B cell (primary cell): Measurements from ENCODE around the gene SMIM36. TPM values are rescaled to one million over a fixed set of nuclear protein-coding genes. Genes with fewer than 3 reads are reported as not detected.

Experiments used
- ATAC-seq: fragments of 200-7000 bp; cut with Tn5 transposase; one replicate; pipeline ENCODE4 v1.10.0; 2021; ENCODE audit warnings: low read depth, mild to moderate bottlenecking, moderate number of reproducible peaks, moderate library complexity
- CTCF ChIA-PET: fragments of 350-600 bp; sonication (Branson Sonifier 250); formaldehyde crosslinking; loops from one replicate; lab custom pipeline; 2021; ENCODE audit warnings: antibody characterized with exemption, inconsistent platforms; lab: Charles Lee
- POLR2A ChIA-PET: fragments of 350-600 bp; sonication (Branson Sonifier 250); formaldehyde crosslinking; loops from one replicate; lab custom pipeline; 2021; ENCODE audit warnings: antibody characterized with exemption; lab: Charles Lee
- DNase-seq: peaks from one replicate; pipeline ENCODE4 v3.0.0; 2013
- H2AFZ ChIP-seq: 2 replicates; pipeline ENCODE4 v1.6.1; 2012; ENCODE audit warnings: mild to moderate bottlenecking, low read depth, low read length; ENCODE audit not compliant: insufficient read depth, poor library complexity, severe bottlenecking
- H3K27ac ChIP-seq, 2 donors: 1 replicate in 1 of 2; 2 replicates in 1 of 2; pipeline ENCODE4 v1.5.1; 2012 to 2013; ENCODE audit warnings: low read length in 2 of 2, mild to moderate bottlenecking in 2 of 2, moderate library complexity in 1 of 2
- H3K27me3 ChIP-seq, 4 experiments: fragments of 200-600 bp in 1 of 4; sonication (generic) in 1 of 4; replicated peaks in 1 of 4; 1 replicate in 2 of 4; 2 replicates in 2 of 4; pipeline versions ENCODE4 v1.6.1 to v1.7.0; 2013 to 2016; ENCODE audit warnings: low read length in 3 of 4, mild to moderate bottlenecking in 2 of 4, mixed read lengths in 1 of 4, moderate library complexity in 1 of 4; ENCODE audit not compliant: insufficient read depth in 4 of 4, control insufficient read depth in 3 of 4; ENCODE audit errors: control extremely low read depth in 1 of 4
- H3K36me3 ChIP-seq, 2 experiments: replicated peaks in 1 of 2; 1 replicate in 1 of 2; 2 replicates in 1 of 2; pipeline versions ENCODE4 v1.6.1 to v1.7.1; 2013; ENCODE audit warnings: low read length in 1 of 2; ENCODE audit not compliant: insufficient read depth in 2 of 2, control insufficient read depth in 1 of 2; ENCODE audit errors: control extremely low read depth in 1 of 2, extremely low read depth in 1 of 2
- H3K4me1 ChIP-seq, 2 donors: fragments of 200-600 bp in 1 of 2; sonication (generic) in 1 of 2; 1 replicate in 1 of 2; 2 replicates in 1 of 2; pipeline versions ENCODE4 v1.5.1 to v1.6.1; 2013 to 2017; ENCODE audit warnings: low read length in 2 of 2; ENCODE audit not compliant: control insufficient read depth in 2 of 2, insufficient read depth in 2 of 2
- H3K4me2 ChIP-seq: replicated peaks from 2 replicates; pipeline ENCODE3; 2012; ENCODE audit warnings: mild to moderate bottlenecking, low read depth, low read length; ENCODE audit not compliant: poor library complexity, severe bottlenecking
- H3K4me3 ChIP-seq, 5 experiments: fragments of 200-600 bp in 1 of 5; sonication (generic) in 1 of 5; 1 replicate in 3 of 5; 2 replicates in 2 of 5; pipeline versions ENCODE4 v1.5.1 to v1.7.0; 2011 to 2016; ENCODE audit warnings: low read length in 4 of 5, mild to moderate bottlenecking in 4 of 5, low read depth in 2 of 5, control low read depth in 1 of 5, moderate library complexity in 1 of 5; ENCODE audit not compliant: insufficient read depth in 1 of 5; ENCODE audit errors: control extremely low read depth in 1 of 5, extremely low read depth in 1 of 5
- H3K79me2 ChIP-seq: fragments of 200-600 bp; sonication (generic); one replicate; pipeline ENCODE4 v1.6.0; 2016; ENCODE audit warnings: low read length; ENCODE audit not compliant: control insufficient read depth, insufficient read depth
- H3K9ac ChIP-seq: fragments of 200-600 bp; sonication (generic); 2 replicates; pipeline ENCODE4 v1.6.1; 2017; ENCODE audit warnings: mild to moderate bottlenecking, low read length, moderate library complexity
- H3K9me3 ChIP-seq, 3 donors: one replicate each; pipeline versions ENCODE4 v1.6.1 to v1.7.1; 2013; ENCODE audit warnings: low read length in 2 of 3; ENCODE audit not compliant: control insufficient read depth in 2 of 3, insufficient read depth in 1 of 3; ENCODE audit errors: control extremely low read depth in 1 of 3
- H4K20me1 ChIP-seq: 2 replicates; pipeline ENCODE4 v1.6.0; 2012; ENCODE audit warnings: mild to moderate bottlenecking, low read length; ENCODE audit not compliant: insufficient read depth, control insufficient read depth, poor library complexity, severe bottlenecking
- H3K27ac Mint-ChIP-seq: one replicate; pipeline ENCODE4 v1.8.0; 2021; ENCODE audit warnings: mixed read lengths
- H3K27me3 Mint-ChIP-seq: one replicate; pipeline ENCODE4 v1.8.0; 2021; ENCODE audit warnings: mixed read lengths
- H3K4me1 Mint-ChIP-seq: one replicate; pipeline ENCODE4 v1.8.0; 2021; ENCODE audit warnings: mixed read lengths
- H3K4me3 Mint-ChIP-seq: one replicate; pipeline ENCODE4 v1.8.0; 2021; ENCODE audit warnings: mixed read lengths
- H3K9me3 Mint-ChIP-seq: one replicate; pipeline ENCODE4 v1.8.0; 2022; ENCODE audit warnings: mixed read lengths; ENCODE audit not compliant: insufficient read depth
- EZH2 ChIP-seq: IDR thresholded peaks from 2 replicates; pipeline ENCODE4 v1.6.1; 2012; ENCODE audit warnings: borderline replicate concordance, low read depth, mild to moderate bottlenecking, moderate library complexity, low read length; ENCODE audit not compliant: insufficient read depth, poor library complexity, severe bottlenecking
- WGBS: methylation state at CpG from one replicate; pipeline ENCODE4 v1.1.5; 2013; ENCODE audit warnings: missing lambda C conversion rate; ENCODE audit not compliant: insufficient coverage; 5-methylcytosine and 5-hydroxymethylcytosine counted together
- intact Hi-C: fragments of 100-400 bp; cut with micrococcal nuclease; formaldehyde crosslinking; loops from one replicate; pipeline ENCODE4 v1.10.0; 2022
- polyA plus RNA-seq: library from polyadenylated mRNA; depleted of rRNA; stranded (reverse); fragments of >200 nt; gene quantifications from 2 replicates; pipeline ENCODE4 v1.2.3, GENCODE V29; 2012
- total RNA-seq, 2 donors: library from RNA; stranded (reverse); fragments of 120-200 nt in 1 of 2; gene quantifications; 1 replicate in 1 of 2; 2 replicates in 1 of 2; pipeline versions ENCODE4 v1.2.3 to v1.2.4, GENCODE V29; 2013 to 2022
- TF ChIP-seq, protein P1 (sequence below): fragments of 200-600 bp; IDR thresholded peaks from one replicate; pipeline ENCODE4 v1.8.0; 2022; ENCODE audit warnings: antibody characterized with exemption, mild to moderate bottlenecking

Gene SMIM36
- total and polyA plus RNA-seq, 2 donors (not counting 1 experiment from before 2014, with no cell fraction given): not detected

- H3K36me3 ChIP-seq: no peaks in the 10 kb centered on the region
- no peaks in the 10 kb centered on the region for H3K9me3 Mint-ChIP-seq
- TF ChIP-seq EZH2: no peak
- TF ChIP-seq, protein P1, sequence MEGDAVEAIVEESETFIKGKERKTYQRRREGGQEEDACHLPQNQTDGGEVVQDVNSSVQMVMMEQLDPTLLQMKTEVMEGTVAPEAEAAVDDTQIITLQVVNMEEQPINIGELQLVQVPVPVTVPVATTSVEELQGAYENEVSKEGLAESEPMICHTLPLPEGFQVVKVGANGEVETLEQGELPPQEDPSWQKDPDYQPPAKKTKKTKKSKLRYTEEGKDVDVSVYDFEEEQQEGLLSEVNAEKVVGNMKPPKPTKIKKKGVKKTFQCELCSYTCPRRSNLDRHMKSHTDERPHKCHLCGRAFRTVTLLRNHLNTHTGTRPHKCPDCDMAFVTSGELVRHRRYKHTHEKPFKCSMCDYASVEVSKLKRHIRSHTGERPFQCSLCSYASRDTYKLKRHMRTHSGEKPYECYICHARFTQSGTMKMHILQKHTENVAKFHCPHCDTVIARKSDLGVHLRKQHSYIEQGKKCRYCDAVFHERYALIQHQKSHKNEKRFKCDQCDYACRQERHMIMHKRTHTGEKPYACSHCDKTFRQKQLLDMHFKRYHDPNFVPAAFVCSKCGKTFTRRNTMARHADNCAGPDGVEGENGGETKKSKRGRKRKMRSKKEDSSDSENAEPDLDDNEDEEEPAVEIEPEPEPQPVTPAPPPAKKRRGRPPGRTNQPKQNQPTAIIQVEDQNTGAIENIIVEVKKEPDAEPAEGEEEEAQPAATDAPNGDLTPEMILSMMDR: no peak
- ATAC-seq (no peak), DNase-seq (no peak)
- no peak overlapping the region for H3K27ac Mint-ChIP-seq
- no peaks in the 10 kb centered on the region for H3K9me3 ChIP-seq
- H3K4me3 ChIP-seq: no peak overlapping the region
- POLR2A ChIA-PET: no interaction called here
- no peaks in the 10 kb centered on the region for H4K20me1 ChIP-seq
- no peak overlapping the region for H3K4me3 Mint-ChIP-seq
- H3K79me2 ChIP-seq: no peaks in the 10 kb centered on the region
- H3K4me1 Mint-ChIP-seq: no peaks in the 10 kb centered on the region
- no peak overlapping the region for H3K27ac ChIP-seq
- H3K4me1 ChIP-seq: no peaks in the 10 kb centered on the region
- no peak overlapping the region for H2AFZ ChIP-seq
- H3K9ac ChIP-seq: no peak overlapping the region
- WGBS: 91% methylated on average over 3 of the region's 8 CpGs
- peaks cover 0 to 3% (median 0%) of the 10 kb centered on the region in 4 experiments for H3K27me3 ChIP-seq
- peaks cover 24% of the 10 kb centered on the region for H3K27me3 Mint-ChIP-seq
- CTCF ChIA-PET: no interaction called here
- H3K4me2 ChIP-seq: no peak overlapping the region
- intact Hi-C loops: no loop called here
Observed at GRCh38 chr17:55496094-55496881, 15.0 kb downstream of the SMIM36 start.

DNA sequence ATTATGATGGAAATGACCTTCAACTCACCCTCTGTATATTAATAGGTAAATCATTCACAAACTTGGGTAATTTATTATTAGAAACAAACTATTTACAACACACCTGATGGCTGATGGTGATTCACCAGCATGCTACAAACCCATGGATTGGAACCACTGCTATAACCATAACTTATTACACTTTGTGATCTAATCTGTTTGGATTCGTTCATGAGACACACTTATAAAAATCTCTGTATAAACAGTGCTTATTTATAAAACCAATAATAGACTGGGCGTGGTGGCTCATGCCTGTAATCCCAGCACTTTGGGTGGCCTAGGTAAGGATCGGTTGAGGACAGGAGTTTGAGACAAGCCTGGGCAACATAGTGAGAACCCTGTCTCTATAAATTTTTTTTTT is 16.0 kb downstream of the SMIM36 start:
- Histone ChIP-seq H3K4me1 (no peaks in the 10 kb centered on the region), H2AFZ (no peak overlapping the region), H3K4me3 (no peak overlapping the region), H3K9ac (no peak overlapping the region), H3K27me3 (peaks cover 0 to 3% (median under 1%) of the 10 kb centered on the region in 4 experiments), H3K27ac (no peak overlapping the region), H3K4me2 (no peak overlapping the region), H3K36me3 (no peaks in the 10 kb centered on the region), H4K20me1 (no peaks in the 10 kb centered on the region), H3K79me2 (no peaks in the 10 kb centered on the region), H3K9me3 (no peaks in the 10 kb centered on the region)
- no peak overlapping the region for H3K27ac Mint-ChIP-seq
- H3K27me3 Mint-ChIP-seq: peaks cover 24% of the 10 kb centered on the region
- ChIA-PET POLR2A (no interaction called here), CTCF (no interaction called here)
- no peaks in the 10 kb centered on the region for H3K9me3 Mint-ChIP-seq
- WGBS: no CpG with 5 or more reads among the region's 3 CpGs
- intact Hi-C loops: no loop called here
- TF ChIP-seq, protein P1: no peak
- no peak for TF ChIP-seq EZH2
- ATAC-seq (no peak), DNase-seq (no peak)
- H3K4me3 Mint-ChIP-seq: no peak overlapping the region
- H3K4me1 Mint-ChIP-seq: no peaks in the 10 kb centered on the region
